ENCODE measurements around the gene ZBTB8B.

ZBTB8B gene

GRCh38 chr1:32464716-32465577, at the start of gene ZBTB8B:
ZBTB8B (plus strand) TSS chr1:32465072; CDS start chr1:32470625, 5,553 bp downstream.
- TF ChIP-seq GATA3 (IDR thresholded peaks at IDR 0.05; ENCODE audit: low read depth, low read length) (no peak), GATA2 (IDR thresholded peaks at IDR 0.05; ENCODE audit: low read depth, low read length) (no peak)

DNA sequence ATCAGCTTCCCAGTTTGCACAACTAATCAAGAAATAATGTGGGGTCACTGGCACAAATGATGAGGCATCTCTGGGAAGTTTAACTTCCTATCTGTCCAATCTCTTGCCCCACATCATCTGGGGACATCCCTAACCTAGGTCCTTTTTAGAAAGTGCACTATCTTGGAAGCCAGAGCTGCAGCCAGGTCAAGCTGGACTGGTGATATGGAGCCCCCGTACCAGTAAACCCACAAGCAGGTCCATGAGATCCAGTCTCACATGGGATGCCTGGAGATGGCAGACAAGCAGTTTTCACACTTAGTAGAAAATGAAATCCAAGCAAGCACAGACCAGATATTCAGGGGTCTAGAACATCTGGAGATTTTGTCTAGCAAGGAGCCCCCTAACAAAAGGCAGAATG, 43.1 kb upstream of the ZBTB8B start:
- no peak for TF ChIP-seq GATA2 (IDR thresholded peaks at IDR 0.05; ENCODE audit: low read depth, low read length)
- TF ChIP-seq GATA3 (IDR thresholded peaks at IDR 0.05; ENCODE audit: low read depth, low read length) = no peak

DNA sequence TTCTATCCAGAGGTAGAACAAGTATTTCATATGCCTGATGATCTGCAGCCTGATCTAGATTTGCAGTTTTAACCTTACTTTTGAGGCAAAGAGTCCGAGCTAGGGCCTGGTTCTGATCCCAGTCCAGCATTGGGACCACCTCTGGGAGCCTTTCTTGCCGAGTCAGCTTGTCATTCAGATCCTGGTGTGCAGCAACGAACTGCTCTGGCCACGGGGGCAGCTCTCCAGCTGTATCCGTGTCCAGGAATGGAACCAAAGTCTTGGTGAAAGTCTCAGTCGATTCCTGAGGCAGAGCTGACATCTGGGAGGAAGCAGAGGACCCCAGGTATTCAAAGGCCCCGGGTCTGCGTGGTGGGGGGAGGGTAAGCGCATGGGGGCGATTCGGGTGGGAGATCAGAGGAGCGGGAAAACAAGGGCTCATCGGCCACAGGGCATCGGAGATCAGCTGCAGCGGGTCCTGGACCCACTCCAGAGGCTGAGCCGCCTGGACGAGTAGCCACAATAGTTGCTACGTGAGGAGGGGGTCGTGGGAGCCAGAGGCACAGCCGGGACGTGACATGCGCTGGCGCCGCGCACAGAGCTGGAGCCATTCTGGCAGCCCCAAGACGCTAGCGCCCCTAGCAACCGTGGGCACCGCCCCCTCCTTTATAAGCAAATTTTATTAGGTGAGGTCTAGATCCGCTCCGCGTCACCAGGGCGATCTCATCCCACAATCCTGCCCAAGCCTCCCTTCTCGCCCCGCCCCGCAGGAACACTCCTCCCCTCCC, 38.2 kb upstream of the ZBTB8B start:
- TF ChIP-seq GATA2 (IDR thresholded peaks at IDR 0.05; ENCODE audit: low read depth, low read length) (no peak), GATA3 (IDR thresholded peaks at IDR 0.05; ENCODE audit: low read depth, low read length) (no peak)

DNA sequence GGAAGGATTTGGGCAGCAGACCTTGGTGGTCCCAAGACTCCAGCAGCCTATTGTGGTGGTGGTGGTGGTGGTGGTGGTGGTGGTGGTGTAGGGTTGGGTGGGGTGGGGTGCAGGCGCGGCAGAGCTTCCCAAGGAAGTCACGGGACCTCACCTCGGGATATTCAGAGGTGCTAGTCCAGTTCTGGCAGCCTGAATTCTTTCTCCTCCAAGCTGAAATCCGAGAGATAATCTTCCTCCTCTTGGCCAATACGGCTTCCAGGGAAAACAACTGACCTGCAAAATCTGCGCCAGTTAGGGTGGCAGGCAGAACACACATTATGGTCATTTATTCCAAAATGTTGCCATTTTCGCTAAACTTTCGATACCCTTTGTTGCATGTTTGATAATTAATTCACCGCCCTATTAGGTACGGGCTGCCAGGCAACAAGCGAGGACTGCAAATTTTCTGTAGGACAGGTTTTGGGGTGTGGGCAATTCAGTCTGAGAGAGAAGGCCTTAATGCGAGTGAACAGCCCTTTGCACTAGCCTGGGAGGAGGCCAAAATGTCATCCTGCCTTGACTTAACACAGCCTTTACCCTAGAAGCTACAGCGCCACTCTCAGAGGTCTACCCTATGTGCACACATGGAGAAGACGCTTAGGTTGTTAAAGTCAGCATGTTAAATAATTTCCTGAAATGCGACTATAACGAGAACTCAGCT, 37.5 kb upstream of the ZBTB8B start:
- no peak for TF ChIP-seq GATA3 (IDR thresholded peaks at IDR 0.05; ENCODE audit: low read depth, low read length)
- no peak for TF ChIP-seq GATA2 (IDR thresholded peaks at IDR 0.05; ENCODE audit: low read depth, low read length)

DNA sequence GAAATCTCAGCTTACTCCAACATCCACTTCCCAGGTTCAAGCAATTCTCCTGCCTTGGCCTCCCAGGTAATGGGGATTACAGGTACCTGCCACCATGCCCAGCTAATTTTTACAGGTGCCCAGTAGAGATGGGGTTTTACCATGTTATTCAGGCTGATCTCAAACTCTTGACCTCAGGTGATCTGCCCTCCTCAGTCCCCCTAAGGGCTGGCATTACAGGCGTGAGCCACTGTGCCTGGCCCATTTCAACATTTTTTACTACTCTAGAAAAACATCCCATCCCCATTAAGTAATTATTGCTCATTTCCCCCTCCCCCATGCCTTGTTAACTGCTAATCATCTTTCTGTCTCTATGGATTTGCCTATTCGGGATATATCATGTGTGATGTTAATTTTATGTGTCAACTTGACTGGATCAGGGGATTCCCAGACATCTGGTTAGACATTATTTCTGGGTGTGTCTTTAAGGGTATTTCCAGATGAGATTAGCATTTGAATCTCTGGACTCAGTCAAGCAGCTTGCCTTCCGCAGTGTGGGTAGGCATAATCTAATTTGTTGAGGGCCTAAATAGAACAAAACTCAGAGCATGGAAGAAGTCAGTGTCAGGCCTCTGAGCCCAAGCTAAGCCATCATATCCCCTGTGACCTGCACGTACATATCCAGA, 33.0 kb upstream of the ZBTB8B start:
- TF ChIP-seq GATA3 (IDR thresholded peaks at IDR 0.05; ENCODE audit: low read depth, low read length) (no peak), GATA2 (IDR thresholded peaks at IDR 0.05; ENCODE audit: low read depth, low read length) (no peak)

DNA sequence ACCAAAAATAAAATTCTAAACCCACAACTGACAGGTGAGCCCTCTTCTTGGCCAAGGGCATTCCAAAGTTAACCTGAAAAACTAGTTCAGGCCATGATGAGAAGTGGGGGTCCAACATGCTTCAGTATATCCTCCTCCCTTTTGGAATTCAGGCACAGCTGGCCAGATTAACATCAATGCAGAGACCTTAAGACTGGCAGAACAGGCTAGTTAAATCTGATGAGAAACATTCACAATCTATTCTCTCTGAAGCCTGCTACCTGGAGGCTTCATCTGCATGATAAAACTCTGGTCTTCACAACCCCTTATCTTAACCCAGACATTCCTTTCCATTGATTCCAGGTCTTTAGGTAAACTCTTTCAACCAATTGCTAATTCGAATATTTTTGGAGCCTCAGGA, 26.7 kb upstream of the ZBTB8B start:
- TF ChIP-seq GATA2 (IDR thresholded peaks at IDR 0.05; ENCODE audit: low read depth, low read length) = no peak
- no peak for TF ChIP-seq GATA3 (IDR thresholded peaks at IDR 0.05; ENCODE audit: low read depth, low read length)

DNA sequence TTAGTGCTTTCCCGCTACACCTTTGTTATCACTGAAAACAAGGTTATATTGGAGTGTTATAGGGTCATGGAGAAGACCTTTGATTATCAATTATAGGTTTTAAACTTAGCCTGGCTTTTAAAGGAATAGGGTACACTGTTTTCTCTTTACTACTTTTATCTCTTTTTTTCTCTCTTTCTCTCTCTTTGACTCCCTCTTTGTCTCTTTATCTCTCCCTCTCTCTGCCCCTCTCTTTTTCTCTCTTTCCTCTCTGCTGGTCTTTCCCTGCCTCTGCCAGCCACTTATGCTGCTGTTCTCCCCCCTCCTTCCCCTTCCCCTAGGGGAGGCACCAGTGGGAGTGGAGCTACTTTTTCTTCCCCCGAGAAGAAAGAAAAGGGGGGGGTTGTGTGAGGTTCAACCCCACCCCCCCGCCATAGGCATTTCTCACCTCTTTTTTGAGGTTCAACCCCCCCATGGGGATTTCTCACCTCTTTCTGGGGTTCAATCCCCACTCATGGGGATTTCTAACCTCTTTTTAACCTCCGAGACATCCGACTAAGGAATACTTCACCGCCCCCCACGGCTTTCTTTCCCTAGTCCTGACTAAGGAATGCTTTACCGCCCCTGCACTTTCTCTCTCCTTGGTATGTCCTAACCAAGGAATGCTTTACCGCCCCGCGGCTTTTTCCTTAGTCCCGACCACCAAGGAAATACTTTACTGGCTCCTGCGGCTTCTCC, 17.2 kb upstream of the ZBTB8B start:
- TF ChIP-seq GATA3 (IDR thresholded peaks at IDR 0.05; ENCODE audit: low read depth, low read length) (no peak), GATA2 (IDR thresholded peaks at IDR 0.05; ENCODE audit: low read depth, low read length) (no peak)

- no peak for TF ChIP-seq GATA3 (IDR thresholded peaks at IDR 0.05; ENCODE audit: low read depth, low read length)
- TF ChIP-seq GATA2 (IDR thresholded peaks at IDR 0.05; ENCODE audit: low read depth, low read length) = no peak
Observed at GRCh38 chr1:32448773-32449456, 16.0 kb upstream of the ZBTB8B start.

DNA sequence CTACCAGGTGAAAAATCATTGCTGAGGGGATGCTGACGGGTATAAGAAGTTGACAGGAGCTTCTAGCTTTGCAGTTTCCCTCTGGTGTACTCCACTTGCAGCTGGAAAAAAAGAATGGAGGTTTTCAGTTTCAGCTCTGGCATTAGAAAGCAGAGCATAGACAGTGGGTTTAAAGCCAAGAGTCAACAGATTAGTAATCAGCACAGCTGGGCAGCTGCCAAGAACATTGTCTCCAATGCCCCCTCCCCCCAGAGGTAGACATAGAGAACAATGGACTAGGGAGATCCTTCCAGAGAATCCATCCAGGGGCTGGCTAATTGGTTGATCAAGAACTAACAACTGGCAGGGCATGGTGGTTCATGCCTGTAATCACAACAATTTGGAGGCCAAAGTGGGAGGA, 10.1 kb upstream of the ZBTB8B start:
- TF ChIP-seq GATA2 (IDR thresholded peaks at IDR 0.05; ENCODE audit: low read depth, low read length) = no peak
- TF ChIP-seq GATA3 (IDR thresholded peaks at IDR 0.05; ENCODE audit: low read depth, low read length) = no peak

GRCh38 chr1:32455958-32456357, 8.9 kb upstream of the ZBTB8B start:
- no peak for TF ChIP-seq GATA3 (IDR thresholded peaks at IDR 0.05; ENCODE audit: low read depth, low read length)
- no peak for TF ChIP-seq GATA2 (IDR thresholded peaks at IDR 0.05; ENCODE audit: low read depth, low read length)

DNA sequence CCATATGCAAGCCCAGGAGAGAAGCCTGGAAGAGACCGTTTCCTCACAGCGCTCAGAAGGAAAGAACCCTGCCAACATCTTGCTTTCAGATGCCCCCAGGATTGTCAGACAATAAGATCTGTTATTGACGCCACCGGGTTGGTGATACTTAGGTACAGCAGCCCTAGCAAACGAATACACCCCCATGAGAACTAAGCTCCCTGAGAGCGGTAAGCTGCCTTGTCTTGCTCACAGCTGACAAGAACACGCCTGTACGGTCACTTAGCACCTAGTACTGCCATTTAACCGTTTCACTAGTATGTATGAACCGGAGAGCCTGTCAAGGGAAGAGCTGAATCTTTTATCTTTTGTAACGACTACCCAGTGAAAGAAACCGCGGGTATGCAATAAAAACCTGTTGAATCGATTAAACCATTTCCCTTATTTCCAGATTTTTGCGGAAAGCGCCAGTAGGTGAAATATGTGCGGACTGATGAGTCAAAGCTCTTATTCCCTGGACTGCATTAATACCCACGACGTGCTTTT, 619 bp upstream of the ZBTB8B start:
- TF ChIP-seq GATA2 (IDR thresholded peaks at IDR 0.05; ENCODE audit: low read depth, low read length) (no peak), GATA3 (IDR thresholded peaks at IDR 0.05; ENCODE audit: low read depth, low read length) (no peak)

- TF ChIP-seq GATA3 (IDR thresholded peaks at IDR 0.05; ENCODE audit: low read depth, low read length) = no peak
- TF ChIP-seq GATA2 (IDR thresholded peaks at IDR 0.05; ENCODE audit: low read depth, low read length) = no peak
Observed at GRCh38 chr1:32465578-32465933, 684 bp downstream of the ZBTB8B start.

Measured in SH-SY5Y (cell line).